Stimulated activated CD8-positive, alpha-beta memory T cell treated with anti-CD3 and anti-CD28 coated beads, Interleukin-7, amount 100 ng/mL, for 4 hours (primary cell): ENCODE measurements around the gene TOB1.
A peak's percentile ranks its signal among the peaks of the same experiment; 100 is the strongest.
"Not testable (repeated sequence)": the region's sequence is repeated elsewhere in the genome, so short reads cannot be mapped to it uniquely, and the experiment has no call there.

Source experiments
- DNase-seq, 2 donors: peaks; one replicate each; pipeline ENCODE4 v3.0.0-alpha.2; 2020; ENCODE audit warnings: low read depth in 2 of 2

TOB1 gene

GRCh38 chr17:50868602-50869001 lies 2.4 kb upstream of the TOB1 start:
- DNase-seq, result no peak

GRCh38 chr17:50868140-50868438 lies 1.9 kb upstream of the TOB1 start:
- no peak for DNase-seq

GRCh38 chr17:50867363-50868139 lies 1.4 kb upstream of the TOB1 start:
- peak; percentile 66 to 70 for DNase-seq

- peak in 1 of 2 donors; percentile 39 for DNase-seq
Observed at GRCh38 chr17:50866950-50867362, 802 bp upstream of the TOB1 start.

- DNase-seq, result no peak
Observed at GRCh38 chr17:50865868-50866260, 290 bp downstream of the TOB1 start.

GRCh38 chr17:50865060-50865867 lies 890 bp downstream of the TOB1 start:
- DNase-seq, result peak in 1 of 2 donors; percentile 35

GRCh38 chr17:50864747-50865059 lies 1.5 kb downstream of the TOB1 start:
- no peak for DNase-seq

GRCh38 chr17:50863931-50864330 lies 2.2 kb downstream of the TOB1 start:
- DNase-seq, result no peak

- no peak for DNase-seq
Observed at GRCh38 chr17:50863221-50863843, 2.8 kb downstream of the TOB1 start.

GRCh38 chr17:50861822-50862528 lies 4.2 kb downstream of the TOB1 start:
- DNase-seq, result no peak

GRCh38 chr17:50861334-50861676 lies 4.8 kb downstream of the TOB1 start:
- DNase-seq, result no peak

- not testable (repeated sequence) for DNase-seq
Observed at GRCh38 chr17:50859727-50860126, 6.4 kb downstream of the TOB1 start.

- DNase-seq, result no peak
Observed at GRCh38 chr17:50858486-50859225, 7.5 kb downstream of the TOB1 start.

GRCh38 chr17:50856431-50856830 lies 9.7 kb downstream of the TOB1 start:
- DNase-seq, result no peak

GRCh38 chr17:50855708-50856330 lies 10.3 kb downstream of the TOB1 start:
- DNase-seq, result no peak

GRCh38 chr17:50853781-50854180 lies 12.4 kb downstream of the TOB1 start:
- no peak for DNase-seq

GRCh38 chr17:50853015-50853615 lies 13.0 kb downstream of the TOB1 start:
- DNase-seq, result no peak

- no peak for DNase-seq
Observed at GRCh38 chr17:50850640-50851039, 15.5 kb downstream of the TOB1 start.

- DNase-seq, result no peak
Observed at GRCh38 chr17:50848711-50849110, 17.4 kb downstream of the TOB1 start.

GRCh38 chr17:50848039-50848438 lies 18.1 kb downstream of the TOB1 start:
- DNase-seq, result no peak

GRCh38 chr17:50847566-50847965 lies 18.6 kb downstream of the TOB1 start:
- no peak for DNase-seq
